ENCODE measurements around the gene SYCE1L. TPM values are rescaled to one million over a fixed set of nuclear protein-coding genes. Genes with fewer than 3 reads are reported as not detected.

The SYCE1L gene
- total and polyA plus RNA-seq, 9 donors: 4.0 to 13.2 (median 7.6) TPM

GRCh38 chr16:77219437-77219836 is 20.2 kb downstream of the SYCE1L start:
- no CpG with 5 or more reads among the region's 3 CpGs for WGBS (ENCODE audit: insufficient coverage)
- no peak overlapping the region for H3K27ac ChIP-seq (ENCODE audit: low read length)
- H3K4me3 ChIP-seq (ENCODE audit: low read length): no peak overlapping the region
- no peaks in the 10 kb centered on the region for H3K9me3 ChIP-seq (replicated peaks; ENCODE audit: control insufficient read depth, low read depth, low read length)
- H3K27me3 ChIP-seq (ENCODE audit: control insufficient read depth, insufficient read depth, low read length): no peaks in the 10 kb centered on the region
- peaks cover 2% of the 10 kb centered on the region for H3K4me1 ChIP-seq (ENCODE audit: control insufficient read depth, insufficient read depth, low read length)
- no peak for DNase-seq
- no peaks in the 10 kb centered on the region for H3K36me3 ChIP-seq (ENCODE audit: control insufficient read depth, insufficient read depth, low read length)

GRCh38 chr16:77220427-77220826 is 21.2 kb downstream of the SYCE1L start:
- no CpG with 5 or more reads among the region's 3 CpGs for WGBS (ENCODE audit: insufficient coverage)
- DNase-seq: no peak
- no peaks in the 10 kb centered on the region for H3K36me3 ChIP-seq (ENCODE audit: control insufficient read depth, insufficient read depth, low read length)

DNA sequence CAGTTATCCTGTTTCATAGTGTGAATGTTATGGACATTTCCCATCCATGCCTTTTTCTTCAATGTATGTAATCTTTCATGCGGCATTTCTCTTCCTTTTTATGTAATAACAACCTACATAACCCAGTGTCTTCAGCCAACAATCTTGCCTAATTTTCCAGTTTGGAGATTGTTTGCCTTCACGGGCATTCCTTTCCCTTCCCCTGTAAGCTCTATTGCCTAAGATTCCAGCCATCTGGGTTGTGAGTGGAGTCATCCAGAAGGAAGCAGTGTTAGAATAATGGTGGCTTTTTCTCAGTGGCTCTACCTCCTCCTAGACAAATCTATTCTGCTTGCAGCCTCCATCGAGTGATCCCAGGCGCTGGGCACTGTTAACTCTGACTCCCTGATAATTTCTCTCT is 22.3 kb downstream of the SYCE1L start:
- DNase-seq: no peak
- Histone ChIP-seq H3K27ac (ENCODE audit: low read length) (no peak overlapping the region), H3K4me1 (ENCODE audit: control insufficient read depth, insufficient read depth, low read length) (peaks cover 2% of the 10 kb centered on the region), H3K27me3 (ENCODE audit: control insufficient read depth, insufficient read depth, low read length) (no peaks in the 10 kb centered on the region), H3K36me3 (ENCODE audit: control insufficient read depth, insufficient read depth, low read length) (no peaks in the 10 kb centered on the region), H3K4me3 (ENCODE audit: low read length) (no peak overlapping the region), H3K9me3 (replicated peaks; ENCODE audit: control insufficient read depth, low read depth, low read length) (no peaks in the 10 kb centered on the region)
- whole genome bisulfite sequencing (ENCODE audit: insufficient coverage): no CpG with 5 or more reads among the region's 4 CpGs

More at GRCh38 chr16:77220427-77220826, 21.2 kb downstream of the SYCE1L start:
- H3K27me3 ChIP-seq (ENCODE audit: control insufficient read depth, insufficient read depth, low read length): no peaks in the 10 kb centered on the region
- H3K9me3 ChIP-seq (replicated peaks; ENCODE audit: control insufficient read depth, low read depth, low read length): no peaks in the 10 kb centered on the region
- H3K4me1 ChIP-seq (ENCODE audit: control insufficient read depth, insufficient read depth, low read length): peaks cover 2% of the 10 kb centered on the region
- no peak overlapping the region for H3K4me3 ChIP-seq (ENCODE audit: low read length)
- H3K27ac ChIP-seq (ENCODE audit: low read length): no peak overlapping the region

GRCh38 chr16:77223184-77223583 is 24.0 kb downstream of the SYCE1L start:
- WGBS (ENCODE audit: insufficient coverage): no CpG with 5 or more reads among the region's 10 CpGs
- Histone ChIP-seq H3K36me3 (ENCODE audit: control insufficient read depth, insufficient read depth, low read length) (no peaks in the 10 kb centered on the region), H3K9me3 (replicated peaks; ENCODE audit: control insufficient read depth, low read depth, low read length) (no peaks in the 10 kb centered on the region), H3K27ac (ENCODE audit: low read length) (no peak overlapping the region), H3K27me3 (ENCODE audit: control insufficient read depth, insufficient read depth, low read length) (no peaks in the 10 kb centered on the region), H3K4me1 (ENCODE audit: control insufficient read depth, insufficient read depth, low read length) (peaks cover 2% of the 10 kb centered on the region), H3K4me3 (ENCODE audit: low read length) (no peak overlapping the region)
- no peak for DNase-seq

DNA sequence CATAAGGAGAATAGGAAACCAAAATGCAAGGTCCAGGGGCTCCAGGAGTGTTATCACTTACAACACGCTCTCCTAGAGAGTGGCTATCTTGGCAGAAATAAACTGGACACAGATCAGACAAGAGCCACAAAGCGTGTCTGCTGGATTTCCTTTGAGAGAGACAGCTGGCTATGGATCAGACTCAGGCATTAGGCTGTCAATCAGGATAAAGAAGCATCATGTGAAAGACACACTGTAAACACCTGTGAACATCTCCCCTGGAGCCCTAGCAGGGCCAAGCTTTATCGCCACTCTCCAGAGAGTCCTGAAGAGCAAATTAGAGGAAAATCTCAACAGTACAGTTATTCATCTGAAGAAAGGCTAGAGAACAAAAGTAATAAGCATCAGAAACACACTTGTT is 26.0 kb downstream of the SYCE1L start:
- Histone ChIP-seq H3K9me3 (replicated peaks; ENCODE audit: control insufficient read depth, low read depth, low read length) (no peaks in the 10 kb centered on the region), H3K36me3 (ENCODE audit: control insufficient read depth, insufficient read depth, low read length) (no peaks in the 10 kb centered on the region), H3K27me3 (ENCODE audit: control insufficient read depth, insufficient read depth, low read length) (no peaks in the 10 kb centered on the region), H3K4me3 (ENCODE audit: low read length) (no peak overlapping the region), H3K4me1 (ENCODE audit: control insufficient read depth, insufficient read depth, low read length) (peaks cover 2% of the 10 kb centered on the region), H3K27ac (ENCODE audit: low read length) (no peak overlapping the region)
- no peak for DNase-seq
- WGBS (ENCODE audit: insufficient coverage): 20% methylated on average over 1 of the region's 3 CpGs

DNA sequence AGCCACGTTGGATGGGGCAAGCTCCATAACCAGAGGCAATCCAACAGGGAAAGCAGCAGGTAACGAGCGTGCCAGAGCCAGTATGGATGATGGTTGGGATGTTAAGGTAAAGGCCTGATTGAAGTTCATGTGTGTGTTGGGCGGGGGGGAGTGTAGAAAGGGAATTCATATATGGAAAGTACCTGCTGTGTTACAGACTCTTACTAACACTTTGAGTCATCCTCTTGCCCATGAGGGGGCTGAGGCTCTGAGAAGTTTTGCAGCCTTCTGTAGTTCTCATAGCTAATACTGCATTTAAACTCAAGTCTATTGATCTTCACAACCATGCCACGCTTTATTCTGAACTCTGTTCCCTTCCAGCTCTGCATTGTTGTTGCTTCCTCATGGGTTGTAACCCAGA is 28.5 kb downstream of the SYCE1L start:
- no peaks in the 10 kb centered on the region for H3K27me3 ChIP-seq (ENCODE audit: control insufficient read depth, insufficient read depth, low read length)
- H3K36me3 ChIP-seq (ENCODE audit: control insufficient read depth, insufficient read depth, low read length): no peaks in the 10 kb centered on the region
- no peaks in the 10 kb centered on the region for H3K9me3 ChIP-seq (replicated peaks; ENCODE audit: control insufficient read depth, low read depth, low read length)
- peaks cover 2% of the 10 kb centered on the region for H3K4me1 ChIP-seq (ENCODE audit: control insufficient read depth, insufficient read depth, low read length)
- H3K4me3 ChIP-seq (ENCODE audit: low read length): no peak overlapping the region
- no peak for DNase-seq
- no peak overlapping the region for H3K27ac ChIP-seq (ENCODE audit: low read length)
- WGBS (ENCODE audit: insufficient coverage): 100% methylated on average over 3 of the region's 5 CpGs

DNA sequence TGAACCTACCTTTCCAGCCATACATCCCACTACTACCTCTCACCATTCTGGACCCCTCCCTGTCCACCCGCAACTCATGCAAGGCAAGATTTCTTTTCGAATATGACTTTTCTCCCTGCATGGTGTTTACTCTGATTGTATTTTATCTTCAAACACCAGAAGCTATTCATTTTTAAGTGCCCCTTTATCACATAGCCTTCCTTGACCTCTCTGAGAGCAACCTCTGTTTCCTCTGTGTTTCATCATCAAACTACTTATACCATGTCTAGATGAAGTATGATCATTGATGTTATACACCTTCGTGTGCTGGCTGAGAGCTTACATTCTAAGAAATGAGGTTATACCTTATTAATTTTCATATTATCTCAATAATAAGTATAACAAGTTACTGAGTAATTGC is 31.8 kb downstream of the SYCE1L start:
- no CpG with 5 or more reads among the region's 3 CpGs for WGBS (ENCODE audit: insufficient coverage)
- Histone ChIP-seq H3K27me3 (ENCODE audit: control insufficient read depth, insufficient read depth, low read length) (peaks cover 6% of the 10 kb centered on the region), H3K4me3 (ENCODE audit: low read length) (no peak overlapping the region), H3K27ac (ENCODE audit: low read length) (no peak overlapping the region), H3K9me3 (replicated peaks; ENCODE audit: control insufficient read depth, low read depth, low read length) (no peaks in the 10 kb centered on the region), H3K4me1 (ENCODE audit: control insufficient read depth, insufficient read depth, low read length) (no peaks in the 10 kb centered on the region), H3K36me3 (ENCODE audit: control insufficient read depth, insufficient read depth, low read length) (no peaks in the 10 kb centered on the region)
- DNase-seq: no peak

DNA sequence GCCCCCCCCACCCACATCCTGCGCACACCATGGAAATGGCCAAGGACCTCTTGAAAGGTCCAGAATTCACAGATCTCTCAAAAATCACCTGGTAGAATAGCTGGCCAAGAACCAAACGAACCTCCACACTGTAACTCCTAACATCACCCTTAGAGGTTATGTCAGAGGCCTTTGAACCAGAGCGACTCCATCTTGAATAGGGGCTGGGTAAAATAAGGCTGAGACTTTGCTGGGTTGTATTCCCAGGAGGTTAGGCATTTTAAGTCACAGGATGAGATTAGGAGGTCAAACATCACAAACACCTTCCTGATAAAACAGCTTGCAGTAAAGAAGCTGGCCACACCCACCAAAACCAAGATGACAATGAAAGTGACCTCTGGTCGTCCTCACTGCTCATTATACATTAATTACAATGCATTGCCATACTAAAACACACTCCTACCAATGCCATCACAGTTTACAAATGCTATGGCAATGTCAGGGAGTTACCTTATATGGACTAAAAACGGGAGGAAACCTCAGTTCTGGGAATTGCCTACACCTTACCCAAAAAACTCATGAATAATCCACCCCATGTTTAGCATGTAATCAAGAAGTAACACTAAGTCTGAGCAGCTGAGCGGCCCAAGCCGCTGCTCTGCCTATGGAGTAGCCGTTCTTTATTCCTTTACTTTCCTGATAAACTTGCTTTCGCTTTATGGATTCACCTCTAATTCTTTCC is 34.8 kb downstream of the SYCE1L start:
- Histone ChIP-seq H3K4me3 (ENCODE audit: low read length) (no peak overlapping the region), H3K27ac (ENCODE audit: low read length) (no peak overlapping the region), H3K36me3 (ENCODE audit: control insufficient read depth, insufficient read depth, low read length) (no peaks in the 10 kb centered on the region), H3K4me1 (ENCODE audit: control insufficient read depth, insufficient read depth, low read length) (peaks cover 3% of the 10 kb centered on the region), H3K9me3 (replicated peaks; ENCODE audit: control insufficient read depth, low read depth, low read length) (no peaks in the 10 kb centered on the region), H3K27me3 (ENCODE audit: control insufficient read depth, insufficient read depth, low read length) (peaks cover 8% of the 10 kb centered on the region)
- 77% methylated on average over 5 of the region's 9 CpGs for WGBS (ENCODE audit: insufficient coverage)
- DNase-seq: no peak

- no peak for DNase-seq
- no peaks in the 10 kb centered on the region for H3K9me3 ChIP-seq (replicated peaks; ENCODE audit: control insufficient read depth, low read depth, low read length)
- no peaks in the 10 kb centered on the region for H3K36me3 ChIP-seq (ENCODE audit: control insufficient read depth, insufficient read depth, low read length)
- H3K4me1 ChIP-seq (ENCODE audit: control insufficient read depth, insufficient read depth, low read length): peaks cover 3% of the 10 kb centered on the region
- 14% methylated on average over 7 of the region's 11 CpGs for WGBS (ENCODE audit: insufficient coverage)
- H3K4me3 ChIP-seq (ENCODE audit: low read length): no peak overlapping the region
- H3K27me3 ChIP-seq (ENCODE audit: control insufficient read depth, insufficient read depth, low read length): peaks cover 8% of the 10 kb centered on the region
- H3K27ac ChIP-seq (ENCODE audit: low read length): no peak overlapping the region
Measured at GRCh38 chr16:77234611-77235010, 35.4 kb downstream of the SYCE1L start.

DNA sequence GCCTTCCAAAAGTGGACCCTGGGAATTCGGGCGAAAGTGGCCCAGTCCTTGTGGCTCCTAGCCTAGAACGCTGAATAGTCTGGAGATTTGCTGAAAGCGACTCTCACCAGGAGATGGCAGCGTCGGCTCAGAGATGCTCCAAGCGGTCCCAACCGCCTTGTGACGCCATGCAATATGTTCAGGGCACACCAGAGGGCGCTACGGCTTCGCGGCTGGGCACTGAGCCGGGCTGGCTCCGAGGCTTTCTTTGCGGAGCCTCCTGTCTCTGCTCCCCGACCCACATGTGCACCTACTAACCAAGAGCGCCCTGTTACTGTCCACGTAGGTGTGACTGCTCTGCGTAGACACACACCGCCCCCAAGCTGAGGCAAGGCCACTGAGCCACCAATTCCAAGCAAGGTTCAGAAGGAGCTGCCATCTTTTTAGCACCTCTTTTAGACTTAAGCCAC is 36.9 kb downstream of the SYCE1L start:
- WGBS (ENCODE audit: insufficient coverage): 1% methylated on average over 16 of the region's 21 CpGs
- no peaks in the 10 kb centered on the region for H3K36me3 ChIP-seq (ENCODE audit: control insufficient read depth, insufficient read depth, low read length)
- no peaks in the 10 kb centered on the region for H3K9me3 ChIP-seq (replicated peaks; ENCODE audit: control insufficient read depth, low read depth, low read length)
- H3K27me3 ChIP-seq (ENCODE audit: control insufficient read depth, insufficient read depth, low read length): peaks cover 8% of the 10 kb centered on the region
- peaks cover 3% of the 10 kb centered on the region for H3K4me1 ChIP-seq (ENCODE audit: control insufficient read depth, insufficient read depth, low read length)
- DNase-seq: peak; percentile 86
- peak overlapping the region; percentile 11 for H3K4me3 ChIP-seq (ENCODE audit: low read length)
- no peak overlapping the region for H3K27ac ChIP-seq (ENCODE audit: low read length)

- no peaks in the 10 kb centered on the region for H3K9me3 ChIP-seq (replicated peaks; ENCODE audit: control insufficient read depth, low read depth, low read length)
- no peak overlapping the region for H3K27ac ChIP-seq (ENCODE audit: low read length)
- peaks cover 3% of the 10 kb centered on the region for H3K4me1 ChIP-seq (ENCODE audit: control insufficient read depth, insufficient read depth, low read length)
- 100% methylated on average over 1 of the region's 5 CpGs for WGBS (ENCODE audit: insufficient coverage)
- H3K4me3 ChIP-seq (ENCODE audit: low read length): no peak overlapping the region
- no peak for DNase-seq
- H3K36me3 ChIP-seq (ENCODE audit: control insufficient read depth, insufficient read depth, low read length): no peaks in the 10 kb centered on the region
- H3K27me3 ChIP-seq (ENCODE audit: control insufficient read depth, insufficient read depth, low read length): peaks cover 8% of the 10 kb centered on the region
Measured at GRCh38 chr16:77238593-77238992, 39.4 kb downstream of the SYCE1L start.

Measured in muscle of leg (tissue), 11 donors.